Epithelial cell of esophagus (primary cell): ENCODE results near the gene LILRA5.
"Not testable (repeated sequence)": the region's sequence is repeated elsewhere in the genome, so short reads cannot be mapped to it uniquely, and the experiment has no call there.

Experiments used
- DNase-seq: peaks from one replicate; pipeline ENCODE4 v3.0.0; 2010; ENCODE audit warnings: low read depth
- H3K4me3 ChIP-seq: 2 replicates; pipeline ENCODE4 v1.5.1; 2011; ENCODE audit warnings: mild to moderate bottlenecking, low read length, control low read depth
- TF ChIP-seq, protein P1 (sequence below): IDR thresholded peaks from 2 replicates; pipeline ENCODE4 v1.5.1; 2011; ENCODE audit warnings: low read depth, mild to moderate bottlenecking, low read length, control low read depth, inconsistent platforms; ENCODE audit not compliant: insufficient read depth; ENCODE audit errors: missing control alignments

Gene LILRA5

DNA sequence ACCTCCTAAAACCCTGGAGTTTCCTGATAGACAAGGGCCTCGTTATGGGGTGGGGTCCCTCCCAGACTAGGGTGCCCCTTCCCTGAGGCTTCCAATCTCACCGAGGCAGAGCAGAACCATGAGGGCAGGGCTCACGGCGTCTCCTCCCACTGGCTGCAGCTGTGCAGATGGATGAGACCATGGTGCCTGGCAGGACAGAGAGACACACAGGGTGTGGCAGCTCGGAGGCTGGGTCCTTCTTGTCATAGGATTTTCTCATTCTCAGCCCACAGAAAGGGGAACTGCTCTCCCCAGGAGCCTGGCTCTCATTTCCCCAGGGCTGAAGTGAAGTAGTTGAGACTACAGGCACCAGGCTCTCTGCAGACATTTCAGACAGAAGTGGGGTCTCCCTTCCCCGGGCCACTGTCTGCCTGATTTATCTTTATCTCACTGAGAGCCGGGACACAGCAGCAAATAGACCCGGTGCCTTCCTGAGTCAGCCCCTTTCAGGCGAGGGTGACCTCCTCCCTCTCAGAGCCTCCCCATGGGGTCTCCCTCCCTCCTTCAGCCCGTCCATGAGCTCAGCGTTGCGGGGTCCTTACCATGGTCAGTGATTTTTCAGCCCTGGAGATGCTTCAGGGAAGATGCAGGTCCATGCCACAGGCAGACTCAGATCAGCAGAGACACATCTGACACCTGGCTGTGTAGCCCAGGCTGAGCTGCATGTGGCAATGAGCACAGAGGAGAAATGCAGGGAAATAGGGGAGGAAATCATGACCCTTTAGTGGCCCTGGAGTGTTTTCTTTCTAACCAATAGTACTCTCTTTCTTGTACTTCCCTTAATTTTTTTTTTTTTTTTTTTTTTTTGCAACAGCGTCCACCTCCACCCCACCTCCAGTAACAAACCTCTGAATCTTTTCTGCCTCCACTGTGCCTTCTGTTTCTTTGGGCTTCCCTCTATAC, at the start of gene LILRA5:
LILRA5 (minus strand) TSS at position 731 of the 942 bp plus-strand sequence; CDS start at position 584, 147 bp downstream.
- no peak for DNase-seq
- no peak within 1 kb of the TSS for H3K4me3 ChIP-seq
- TF ChIP-seq, protein P1, sequence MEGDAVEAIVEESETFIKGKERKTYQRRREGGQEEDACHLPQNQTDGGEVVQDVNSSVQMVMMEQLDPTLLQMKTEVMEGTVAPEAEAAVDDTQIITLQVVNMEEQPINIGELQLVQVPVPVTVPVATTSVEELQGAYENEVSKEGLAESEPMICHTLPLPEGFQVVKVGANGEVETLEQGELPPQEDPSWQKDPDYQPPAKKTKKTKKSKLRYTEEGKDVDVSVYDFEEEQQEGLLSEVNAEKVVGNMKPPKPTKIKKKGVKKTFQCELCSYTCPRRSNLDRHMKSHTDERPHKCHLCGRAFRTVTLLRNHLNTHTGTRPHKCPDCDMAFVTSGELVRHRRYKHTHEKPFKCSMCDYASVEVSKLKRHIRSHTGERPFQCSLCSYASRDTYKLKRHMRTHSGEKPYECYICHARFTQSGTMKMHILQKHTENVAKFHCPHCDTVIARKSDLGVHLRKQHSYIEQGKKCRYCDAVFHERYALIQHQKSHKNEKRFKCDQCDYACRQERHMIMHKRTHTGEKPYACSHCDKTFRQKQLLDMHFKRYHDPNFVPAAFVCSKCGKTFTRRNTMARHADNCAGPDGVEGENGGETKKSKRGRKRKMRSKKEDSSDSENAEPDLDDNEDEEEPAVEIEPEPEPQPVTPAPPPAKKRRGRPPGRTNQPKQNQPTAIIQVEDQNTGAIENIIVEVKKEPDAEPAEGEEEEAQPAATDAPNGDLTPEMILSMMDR: no peak

DNA sequence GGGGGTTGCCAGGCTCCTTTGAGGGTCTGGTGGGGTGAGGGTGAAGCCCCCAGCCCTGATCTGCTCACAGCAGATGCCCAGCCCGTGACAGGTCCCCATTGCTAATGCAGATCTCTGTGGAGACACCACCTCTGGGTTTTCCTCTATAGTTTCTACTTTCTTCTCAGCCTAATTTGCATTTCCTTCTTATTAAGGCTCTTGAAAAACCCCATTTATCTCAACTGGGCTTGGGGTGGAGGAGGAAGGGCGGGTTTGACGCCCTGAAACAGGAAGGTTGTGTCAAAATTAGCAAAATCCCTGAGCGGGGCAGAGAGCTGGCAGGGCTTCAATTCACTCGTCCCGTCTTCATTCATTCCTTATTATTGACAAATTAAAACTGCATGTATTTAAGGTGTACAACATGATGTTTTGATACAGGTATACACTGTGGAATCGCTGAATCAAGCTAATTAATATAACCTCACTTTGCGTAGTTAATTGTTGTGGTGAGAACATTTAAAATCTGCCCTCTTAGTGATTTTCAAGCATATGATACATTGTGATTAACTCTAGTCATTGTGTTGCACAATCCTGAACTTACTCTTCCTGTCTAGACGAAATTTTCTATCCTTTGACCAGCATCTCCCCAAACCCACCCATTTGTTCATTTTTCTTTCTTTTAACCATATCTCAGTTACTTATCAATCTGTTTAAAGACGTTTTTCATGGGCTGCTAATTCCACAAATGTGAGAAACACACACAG, 48.9 kb upstream of the LILRA5 start:
- not testable (repeated sequence) for DNase-seq, H3K4me3 ChIP-seq

GRCh38 chr19:54359149-54359820, 46.3 kb upstream of the LILRA5 start:
- H3K4me3 ChIP-seq, DNase-seq: not testable (repeated sequence)

- DNase-seq: no peak
- H3K4me3 ChIP-seq: no peak overlapping the region
- TF ChIP-seq, protein P1: no peak
Observed at GRCh38 chr19:54357381-54357780, 44.4 kb upstream of the LILRA5 start.

DNA sequence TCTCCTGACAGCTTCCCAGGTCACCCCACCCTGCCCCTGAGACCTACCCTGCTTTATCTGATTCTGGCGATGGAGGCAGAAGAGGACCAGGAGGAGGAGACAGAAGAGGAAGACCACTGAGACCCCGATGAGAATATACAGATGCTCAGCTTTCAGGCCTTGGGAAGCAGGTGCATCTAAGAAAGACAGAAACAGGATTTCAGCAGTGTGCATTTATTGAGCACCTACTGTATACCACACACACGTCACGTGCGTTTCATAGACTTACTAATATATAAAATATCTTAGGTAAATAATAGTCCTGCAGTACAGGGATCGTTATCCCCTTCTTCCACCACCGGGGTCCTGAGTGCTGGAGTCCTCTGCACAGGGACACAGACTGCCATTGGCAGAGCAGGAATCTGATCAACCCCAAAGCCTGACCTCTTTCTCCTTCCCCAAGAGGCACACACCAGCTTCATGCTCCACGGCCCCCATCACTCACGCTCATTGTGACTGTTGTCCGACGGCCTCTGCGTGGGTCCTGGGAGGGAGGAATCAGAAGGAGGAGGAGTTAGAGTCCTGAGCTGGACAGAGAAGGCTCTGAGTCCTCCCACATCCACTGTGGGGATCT, 43.6 kb upstream of the LILRA5 start:
- TF ChIP-seq, protein P1: no peak
- no peak for DNase-seq
- H3K4me3 ChIP-seq: no peak overlapping the region

DNA sequence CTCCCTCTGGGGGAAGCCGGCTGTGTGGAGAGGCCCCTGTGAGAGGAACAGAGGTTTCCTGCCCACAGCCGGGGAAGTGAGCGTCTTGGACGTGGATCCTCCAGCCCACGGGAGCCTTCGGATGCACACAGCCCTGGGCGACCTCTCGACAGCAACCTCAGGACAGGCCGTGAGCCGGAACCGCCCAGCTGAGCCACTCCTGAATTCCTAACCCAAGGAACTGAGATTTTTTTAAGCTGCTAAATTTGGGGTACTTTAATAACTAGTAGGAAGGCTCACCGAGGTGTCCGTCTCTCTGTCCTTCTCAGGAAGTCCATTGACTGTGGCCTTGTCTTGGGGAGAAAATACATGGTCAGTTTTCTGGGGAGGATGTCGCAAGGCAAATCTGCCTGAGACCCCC, 42.7 kb upstream of the LILRA5 start:
- no peak overlapping the region for H3K4me3 ChIP-seq
- TF ChIP-seq, protein P1: no peak
- no peak for DNase-seq

- H3K4me3 ChIP-seq: no peak overlapping the region
- DNase-seq: no peak
- TF ChIP-seq, protein P1: no peak
Observed at GRCh38 chr19:54354761-54355160, 41.8 kb upstream of the LILRA5 start.
